ENCODE measurements around the gene PLAGL2.
"Not testable (repeated sequence)": the region's sequence is repeated elsewhere in the genome, so short reads cannot be mapped to it uniquely, and the experiment has no call there.

The PLAGL2 gene

DNA sequence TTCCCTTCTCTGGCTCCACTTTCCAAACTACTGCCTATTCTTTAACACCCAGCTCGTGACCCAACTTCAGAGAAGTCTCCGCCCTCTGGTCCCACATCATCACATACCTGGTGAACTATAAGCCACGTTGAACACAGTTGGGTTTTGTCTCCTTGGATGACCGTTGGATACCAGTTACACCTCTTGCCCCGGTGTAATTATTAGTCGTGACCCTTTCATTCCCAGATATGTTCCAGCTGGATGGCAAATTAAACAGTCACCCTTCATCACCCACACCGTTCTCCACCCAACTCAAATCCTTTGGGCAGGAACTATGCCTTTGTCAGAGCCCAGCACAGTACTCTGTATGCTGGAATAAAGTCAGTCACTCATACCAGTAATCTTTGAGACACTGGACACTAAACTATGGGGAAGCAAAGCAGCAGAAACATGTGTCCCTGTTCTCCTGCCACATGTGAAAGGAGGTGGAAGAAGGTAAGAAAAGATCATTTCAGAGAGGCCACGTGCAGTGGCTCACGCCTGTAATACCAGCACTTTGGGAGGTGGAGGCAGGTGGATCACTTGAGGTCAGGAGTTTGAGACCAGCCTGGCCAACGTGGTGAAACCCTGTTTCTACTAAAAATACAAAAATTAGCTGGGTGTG lies 22.5 kb downstream of the PLAGL2 start:
- no peak for DNase-seq

DNA sequence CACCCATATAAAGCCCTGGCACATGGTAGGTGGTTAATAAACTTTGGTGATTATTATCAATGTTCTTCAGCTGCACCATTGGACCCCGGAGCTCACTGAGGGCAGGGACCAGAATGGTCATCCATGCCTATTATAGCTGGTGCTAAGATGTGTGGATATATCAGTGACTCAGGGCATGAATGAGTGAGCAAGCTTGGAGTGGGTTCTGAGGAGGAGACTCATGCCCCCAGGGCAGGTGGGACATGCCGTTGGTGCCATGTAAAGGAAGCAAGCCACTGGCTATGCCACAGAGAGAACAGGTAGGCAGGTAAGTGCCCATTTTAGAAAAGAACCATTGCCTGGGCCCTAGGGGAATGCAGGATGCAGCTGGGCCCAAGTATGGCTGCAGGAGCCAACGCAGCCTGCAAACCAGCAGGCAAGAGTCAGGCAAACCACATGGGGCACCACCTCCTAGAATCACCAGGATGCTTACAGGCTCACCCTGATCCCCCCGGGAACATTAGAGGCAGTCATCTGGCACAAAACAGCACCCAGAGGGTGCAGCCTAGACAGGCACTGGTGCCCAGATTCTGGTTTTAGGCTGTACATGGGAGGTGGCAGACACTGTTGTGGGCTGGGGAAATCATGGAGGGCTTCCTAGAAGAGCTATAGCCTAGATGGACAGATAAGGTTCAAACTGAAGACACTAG lies 23.5 kb downstream of the PLAGL2 start:
- no peak for DNase-seq

DNA sequence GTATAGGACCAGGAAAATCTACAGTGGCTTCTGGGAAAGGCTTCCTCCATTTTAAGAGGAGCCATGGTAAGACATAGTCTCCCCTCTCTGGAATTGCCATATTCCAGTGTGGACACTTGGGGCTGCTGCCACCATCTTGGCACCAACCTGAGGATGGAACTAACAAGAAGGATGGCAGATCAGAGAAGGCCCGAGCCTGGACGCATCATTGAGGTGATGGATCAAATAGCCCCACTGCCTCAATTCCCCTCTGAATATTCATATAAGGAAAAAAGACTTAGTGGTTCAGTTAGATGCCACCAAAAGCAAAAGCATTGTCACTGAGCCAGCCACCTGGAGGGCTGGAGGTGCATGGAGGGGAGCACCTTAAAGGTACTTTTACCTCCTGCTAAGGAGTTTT lies 25.9 kb downstream of the PLAGL2 start:
- no peak for DNase-seq

DNA sequence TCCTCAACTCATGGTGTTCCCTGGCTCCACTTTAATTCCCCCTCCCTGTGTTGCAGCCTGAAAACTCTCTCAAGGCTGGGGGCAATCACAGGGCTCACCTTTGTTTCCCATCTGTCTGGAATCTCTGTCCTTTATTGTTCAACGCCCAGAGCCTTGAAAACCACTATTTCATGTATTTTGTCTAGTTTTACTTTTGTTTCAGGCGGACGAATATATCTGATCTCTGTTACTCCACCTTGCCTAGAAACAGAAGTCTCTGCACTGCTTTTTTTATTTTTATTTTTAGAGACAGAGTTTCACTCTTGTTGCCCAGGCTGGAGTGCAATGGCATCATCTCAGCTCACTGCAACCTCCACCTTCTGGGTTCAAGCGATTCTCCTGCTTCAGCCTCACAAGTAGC lies 27.6 kb downstream of the PLAGL2 start:
- DNase-seq = no peak

DNA sequence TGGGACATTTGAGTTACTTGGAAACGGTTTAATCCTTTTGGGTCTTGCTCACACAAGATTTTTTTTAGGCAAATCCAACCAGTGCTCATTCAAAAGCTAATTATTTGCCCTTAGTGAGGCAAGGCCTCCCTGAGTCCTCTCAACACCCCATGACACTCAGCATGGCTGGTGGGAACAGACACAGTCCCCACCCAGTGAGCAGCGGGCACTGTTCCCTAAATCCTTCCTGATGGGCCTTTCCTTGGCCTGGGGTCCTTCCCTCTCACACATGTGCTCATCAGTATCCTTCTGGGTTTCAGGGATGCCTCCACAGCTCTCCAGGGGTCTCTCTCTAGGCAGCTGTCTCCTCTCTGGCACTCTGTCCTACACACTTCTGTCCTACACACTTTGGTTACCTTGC lies 28.0 kb downstream of the PLAGL2 start:
- no peak for DNase-seq

DNA sequence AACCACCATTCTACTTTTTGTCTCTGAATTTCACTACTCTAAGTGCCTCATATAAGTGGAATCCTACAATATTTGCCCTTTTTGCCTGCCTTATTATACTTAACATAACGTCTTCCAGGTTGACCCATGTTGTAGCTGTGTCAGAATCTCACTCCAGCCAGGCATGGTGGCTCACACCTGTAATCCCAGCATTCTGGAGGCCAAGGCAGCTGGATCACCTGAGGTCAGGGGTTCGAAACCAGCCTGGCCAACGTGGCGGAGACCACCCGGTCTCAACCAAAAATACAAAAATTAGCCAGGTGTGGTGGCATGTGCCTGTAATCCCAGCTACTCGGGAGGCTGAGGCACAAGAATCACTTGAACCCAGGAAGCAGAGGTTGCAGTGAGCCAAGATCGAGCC lies 29.8 kb downstream of the PLAGL2 start:
- not testable (repeated sequence) for DNase-seq

DNA sequence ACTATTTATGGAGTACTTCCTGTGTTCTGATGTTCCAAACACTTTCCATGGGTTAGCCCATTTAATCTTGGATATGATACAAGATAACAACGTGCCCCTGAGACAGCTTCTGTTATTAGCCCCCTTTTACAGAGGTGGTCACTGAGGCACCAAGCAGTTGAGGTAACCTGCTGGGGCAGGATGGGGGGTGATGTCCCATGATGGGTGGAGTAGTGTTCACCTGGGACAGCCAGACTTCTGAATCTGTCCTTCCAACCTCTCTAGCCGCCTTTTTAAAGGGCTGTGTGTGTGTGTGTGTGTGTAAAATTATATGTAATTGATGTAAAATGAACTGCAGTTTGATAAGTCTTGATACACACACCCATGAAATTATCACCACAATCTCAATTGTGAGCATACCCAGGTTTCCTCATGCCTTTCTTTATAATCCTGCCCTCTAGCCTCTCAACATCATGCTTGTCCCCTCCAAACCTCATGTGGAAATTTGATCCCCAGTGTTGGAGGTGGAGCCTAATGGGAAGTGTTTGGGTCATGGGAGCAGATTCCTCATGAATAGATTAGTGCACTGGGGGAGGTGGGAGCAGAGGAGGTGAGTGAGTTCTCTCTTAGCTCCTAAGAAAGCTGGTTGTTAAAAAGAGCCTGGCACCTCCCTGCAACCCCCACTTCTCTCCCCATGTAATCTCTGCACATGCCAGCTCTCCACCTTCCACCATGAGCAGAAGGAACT lies 39.2 kb downstream of the PLAGL2 start:
- DNase-seq = no peak

DNA sequence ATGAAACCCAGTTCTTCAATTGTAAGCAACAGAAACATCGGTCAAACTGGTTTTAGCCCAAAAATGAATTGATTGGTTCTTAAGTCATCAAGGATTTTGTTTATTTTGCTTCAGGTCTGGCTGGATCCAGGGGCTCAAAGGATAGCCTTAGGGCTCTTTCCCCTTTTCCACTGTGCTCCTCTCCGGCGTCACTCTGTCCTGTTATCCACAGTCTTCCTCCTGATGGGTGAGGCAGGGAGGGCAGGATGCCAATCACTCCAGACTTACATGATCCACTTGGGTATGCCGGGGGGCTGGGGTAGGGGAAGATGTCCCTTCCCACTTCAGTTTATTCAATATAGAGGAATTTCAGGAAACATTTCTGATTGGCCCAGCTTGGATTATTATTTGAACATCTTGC lies 40.0 kb downstream of the PLAGL2 start:
- DNase-seq = no peak

DNA sequence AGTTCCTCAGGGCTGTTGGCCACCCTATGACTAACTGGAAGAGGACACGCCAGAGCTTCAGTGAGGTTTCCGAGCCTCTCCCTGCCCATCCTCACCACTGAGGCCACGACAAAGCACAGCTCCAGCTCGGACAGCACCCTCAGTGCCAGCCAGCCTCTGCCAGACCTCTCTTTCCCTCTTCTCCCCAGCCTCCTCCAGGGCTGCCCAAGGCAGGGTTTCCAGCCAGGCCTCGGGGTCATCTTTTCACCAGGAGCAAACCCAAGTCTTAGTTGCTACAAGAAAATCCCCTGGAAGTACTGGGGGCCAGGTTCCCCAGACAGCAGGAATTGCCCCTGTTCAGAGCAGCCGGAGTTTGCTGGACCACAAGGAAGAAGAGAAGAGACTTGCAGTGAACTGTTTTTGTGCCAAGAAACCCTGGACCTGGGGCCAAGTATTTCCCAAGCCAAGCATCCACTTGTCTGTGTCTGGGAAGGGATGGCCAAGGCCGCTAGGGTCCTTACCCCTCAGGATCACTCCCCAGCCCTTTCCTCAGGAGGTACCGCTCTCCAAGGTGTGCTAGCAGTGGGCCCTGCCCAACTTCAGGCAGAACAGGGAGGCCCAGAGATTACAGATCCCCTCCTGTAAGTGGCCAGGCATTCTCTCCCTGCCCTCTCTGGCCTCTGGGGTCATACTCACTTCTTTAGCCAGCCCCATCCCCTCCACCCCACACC lies 41.6 kb downstream of the PLAGL2 start:
- DNase-seq = no peak

DNA sequence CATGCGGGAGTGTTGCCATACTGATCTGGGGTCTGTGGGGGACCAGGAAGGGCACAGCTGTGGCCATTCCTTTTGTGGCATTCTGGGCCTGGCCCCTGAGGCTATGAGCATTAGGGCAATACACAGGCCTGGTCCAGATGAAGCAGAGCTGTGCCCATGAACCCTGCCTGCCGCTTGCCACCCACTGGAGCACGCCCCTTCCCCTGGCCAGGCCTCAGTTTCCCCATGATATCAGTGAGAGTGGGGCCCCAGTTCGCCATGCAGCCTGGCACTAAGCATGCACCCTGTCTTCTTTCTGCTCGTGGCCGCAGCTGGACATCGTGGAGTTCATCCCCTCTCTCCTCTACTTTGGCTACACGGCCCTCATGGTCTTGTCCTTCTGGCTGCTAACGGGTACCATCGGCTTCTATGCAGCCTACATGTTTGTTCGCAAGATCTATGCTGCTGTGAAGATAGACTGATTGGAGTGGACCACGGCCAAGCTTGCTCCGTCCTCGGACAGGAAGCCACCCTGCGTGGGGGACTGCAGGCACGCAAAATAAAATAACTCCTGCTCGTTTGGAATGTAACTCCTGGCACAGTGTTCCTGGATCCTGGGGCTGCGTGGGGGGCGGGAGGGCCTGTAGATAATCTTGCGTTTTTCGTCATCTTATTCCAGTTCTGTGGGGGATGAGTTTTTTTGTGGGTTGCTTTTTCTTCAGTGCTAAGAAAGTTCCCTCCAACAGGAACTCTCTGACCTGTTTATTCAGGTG lies 42.4 kb downstream of the PLAGL2 start:
- no peak for DNase-seq

DNA sequence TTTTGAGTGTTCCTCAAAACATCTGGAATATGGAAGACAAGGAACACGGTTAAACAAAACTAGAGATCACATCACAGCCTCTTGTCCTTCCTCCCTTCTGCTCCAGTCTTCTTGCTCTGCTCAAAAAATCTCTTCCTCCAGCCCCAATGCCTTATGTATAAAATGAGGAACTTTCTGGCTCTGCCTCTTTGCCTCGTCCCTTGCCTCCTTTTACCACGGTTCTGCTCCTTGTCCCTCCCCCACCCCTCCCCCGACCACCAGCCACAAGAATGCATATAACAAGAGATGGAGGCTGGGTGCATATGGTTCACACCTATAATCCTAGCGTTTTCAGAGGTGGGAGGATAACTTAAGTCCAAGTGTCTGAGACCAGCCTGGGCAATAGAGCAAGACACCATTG lies 43.6 kb downstream of the PLAGL2 start:
- no peak for DNase-seq

DNA sequence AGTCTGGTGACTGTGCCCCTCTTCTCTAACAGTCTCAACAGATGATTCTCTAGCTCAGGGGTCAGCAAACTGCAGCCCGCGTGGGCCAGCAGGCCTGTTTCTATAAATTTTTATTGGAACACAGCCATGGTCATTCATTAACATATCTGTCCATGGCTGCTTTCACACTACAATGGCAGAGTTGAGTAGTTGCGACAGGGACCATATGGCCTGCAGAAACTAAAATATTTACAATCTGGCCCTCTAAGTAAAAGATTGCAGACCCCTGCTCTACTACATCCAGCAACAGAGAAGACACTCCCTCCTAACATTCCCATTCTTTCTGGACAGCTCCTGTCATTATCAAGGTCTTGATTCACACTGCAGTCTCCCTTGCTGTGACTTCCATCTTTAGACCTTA lies 45.2 kb downstream of the PLAGL2 start:
- no peak for DNase-seq

DNA sequence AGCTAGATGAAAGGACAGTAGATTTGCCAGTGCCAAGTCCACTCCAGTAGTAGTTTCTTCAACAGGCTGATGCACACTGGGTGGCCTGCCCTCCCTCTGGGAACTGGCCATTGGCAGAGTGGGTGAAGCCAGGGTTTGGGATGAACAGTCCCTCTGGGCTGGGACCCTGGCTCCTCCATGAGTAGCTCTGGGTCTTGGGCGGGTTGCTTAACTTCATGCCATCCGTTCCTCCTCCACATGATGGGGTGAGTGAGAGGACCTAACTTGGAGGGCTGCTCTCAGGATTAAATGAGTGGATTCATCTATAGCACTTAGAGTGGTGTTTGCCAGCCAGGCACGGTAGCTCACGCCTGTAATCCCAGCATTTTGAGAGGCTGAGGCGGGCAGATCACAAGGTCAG lies 47.2 kb downstream of the PLAGL2 start:
- DNase-seq = no peak

DNA sequence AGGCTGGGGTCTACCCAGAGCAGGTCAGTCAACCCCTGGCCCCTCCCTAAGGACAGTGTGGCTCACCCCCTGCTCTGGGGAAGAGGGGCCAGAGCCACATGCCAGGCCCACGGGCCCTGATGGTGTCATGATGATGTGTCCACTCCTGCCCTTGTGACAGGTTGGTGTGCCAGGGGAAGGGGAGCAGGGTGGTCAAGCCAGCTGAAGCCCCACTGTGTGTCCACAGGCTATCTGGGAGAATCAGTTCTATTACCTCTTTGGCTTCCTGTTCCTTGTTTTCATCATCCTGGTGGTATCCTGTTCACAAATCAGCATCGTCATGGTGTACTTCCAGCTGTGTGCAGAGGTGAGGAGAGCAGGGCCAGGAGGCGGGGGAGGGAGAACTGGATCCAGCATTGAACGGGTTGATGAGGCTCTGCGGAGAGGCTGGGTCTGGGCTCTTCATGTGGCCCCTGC lies 47.7 kb downstream of the PLAGL2 start:
- no peak for DNase-seq

DNA sequence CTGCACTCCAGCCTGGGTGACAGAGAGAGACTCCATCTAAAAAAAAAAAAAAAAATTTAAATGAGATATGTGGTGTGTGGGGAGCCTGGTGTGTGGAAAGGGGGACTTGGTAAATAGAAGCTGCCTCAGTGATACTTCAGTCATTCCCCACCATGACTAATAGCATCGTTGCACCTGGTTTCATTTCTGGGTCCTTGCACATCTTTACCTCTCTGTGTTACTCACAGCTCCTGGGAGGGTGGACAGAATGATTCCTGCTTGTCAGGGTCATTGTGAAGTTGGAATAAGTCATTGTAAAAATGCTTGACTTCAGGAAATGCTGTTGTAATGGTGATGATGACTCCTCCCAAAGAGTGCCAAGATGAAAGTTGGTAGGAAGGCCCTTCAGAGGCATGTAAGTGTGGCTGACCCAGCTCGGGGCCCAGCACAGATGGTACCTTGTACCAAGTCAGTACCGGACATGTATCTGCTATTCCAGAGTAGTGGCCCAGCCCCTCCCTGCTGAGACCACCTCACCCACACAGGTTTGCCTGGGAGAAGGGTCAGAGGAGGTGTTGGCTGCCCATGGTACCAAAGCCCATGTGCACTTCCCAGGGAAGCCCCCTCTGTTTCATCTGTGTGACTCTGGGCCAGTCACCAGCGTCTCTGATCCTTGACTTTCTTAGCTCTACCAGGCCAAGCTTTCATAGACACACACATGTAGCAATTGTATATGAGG lies 48.4 kb downstream of the PLAGL2 start:
- DNase-seq = no peak

DNA sequence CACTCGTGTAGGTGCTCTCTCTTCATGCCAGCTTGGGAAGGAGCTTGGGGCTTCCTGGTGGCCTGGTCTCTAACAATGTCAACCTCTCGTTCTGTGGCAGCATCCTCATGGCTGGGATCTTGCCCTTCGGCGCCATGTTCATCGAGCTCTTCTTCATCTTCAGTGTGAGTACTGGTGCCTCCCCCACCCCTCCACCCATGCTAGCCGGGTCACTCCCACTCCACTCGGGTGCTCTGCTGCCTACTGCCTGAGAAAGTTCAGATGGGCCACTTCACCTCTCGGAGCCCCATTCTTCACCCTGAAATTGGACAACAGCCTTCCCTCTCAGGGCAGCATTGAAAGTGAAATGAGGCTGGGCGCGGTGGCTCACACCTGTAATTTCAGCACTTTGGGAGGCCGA lies 49.2 kb downstream of the PLAGL2 start:
- DNase-seq = no peak

DNA sequence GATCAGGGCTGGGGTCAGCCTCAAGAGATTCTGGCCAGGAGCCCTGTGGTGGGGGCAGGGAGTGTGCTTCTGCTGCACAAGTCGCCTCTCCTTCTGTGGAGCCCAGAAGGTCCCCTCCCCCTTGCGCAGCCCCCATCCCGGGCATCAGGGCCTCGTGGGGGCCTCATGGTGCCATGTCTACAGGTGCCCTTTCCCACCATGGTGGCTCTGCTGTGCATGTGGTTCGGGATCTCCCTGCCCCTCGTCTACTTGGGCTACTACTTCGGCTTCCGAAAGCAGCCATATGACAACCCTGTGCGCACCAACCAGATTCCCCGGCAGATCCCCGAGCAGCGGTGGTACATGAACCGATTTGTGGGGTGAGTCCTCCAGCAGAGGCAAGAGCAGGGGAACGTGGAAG lies 49.9 kb downstream of the PLAGL2 start:
- DNase-seq = no peak

DNA sequence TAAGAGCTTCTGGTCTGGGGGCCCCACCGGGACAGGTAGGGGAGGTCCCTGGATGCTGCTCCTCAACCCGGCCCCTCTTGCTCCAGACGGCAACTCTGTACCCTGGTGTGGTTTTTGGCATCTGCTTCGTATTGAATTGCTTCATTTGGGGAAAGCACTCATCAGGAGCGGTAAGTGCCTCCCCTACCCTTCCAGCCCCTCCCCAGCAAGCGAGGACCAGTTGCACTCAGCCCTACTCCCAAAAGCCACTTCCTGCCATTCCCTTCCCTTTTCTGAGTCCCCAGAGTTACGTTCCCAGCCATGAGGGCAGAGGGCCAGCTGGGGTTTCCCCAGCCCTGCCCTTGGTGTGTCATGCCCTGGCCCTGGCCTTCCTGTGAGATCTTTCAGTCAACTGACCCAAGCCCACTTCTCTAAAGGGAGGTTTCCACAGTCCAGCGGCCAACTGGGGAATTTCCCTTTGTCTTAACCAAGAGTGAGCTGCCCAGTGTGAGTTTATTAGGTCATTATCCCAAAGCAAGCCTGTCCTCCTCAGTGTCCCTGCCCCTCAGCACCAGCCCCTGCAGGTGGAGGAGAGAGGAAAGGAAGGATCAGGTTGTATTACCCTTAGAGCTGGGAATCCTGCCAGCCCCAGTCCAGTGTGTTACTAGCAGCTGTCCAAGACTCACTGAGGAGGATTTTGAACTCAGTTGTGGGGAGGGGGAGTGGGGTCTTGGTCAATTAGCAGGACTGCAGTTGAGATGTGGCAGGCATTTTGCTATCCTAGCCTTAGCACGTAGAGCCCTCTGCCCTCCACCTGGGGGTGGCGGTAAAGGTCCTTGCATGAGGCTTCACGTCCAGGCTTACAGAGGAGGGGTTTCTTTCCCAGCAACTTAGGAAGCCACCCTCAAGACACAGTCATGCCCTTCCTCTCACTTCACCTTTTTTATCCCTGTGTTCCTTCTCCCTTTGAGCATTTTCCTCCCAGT lies 52.2 kb downstream of the PLAGL2 start:
- DNase-seq = peak in 44 of 56 donors; percentile 9 to 69 (median 34)

DNA sequence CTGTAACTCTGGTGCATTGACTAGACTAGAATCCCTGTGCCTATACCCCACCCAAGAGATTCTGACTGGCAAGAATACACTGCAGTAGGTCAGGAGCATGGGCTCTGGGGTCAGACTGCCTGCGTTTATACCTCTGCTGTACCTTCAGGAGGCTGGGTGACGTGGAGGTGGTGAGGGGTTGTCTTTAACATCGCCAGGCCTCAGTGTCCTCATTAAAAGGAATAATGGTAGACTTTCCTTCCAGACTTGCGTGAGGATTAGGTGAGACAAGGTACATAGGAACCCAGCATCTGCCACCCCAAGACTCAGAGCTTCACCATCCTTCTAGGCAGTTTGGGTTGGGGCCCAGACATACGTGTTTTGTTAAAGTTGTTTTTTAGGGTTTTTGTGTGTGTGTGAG lies 53.8 kb downstream of the PLAGL2 start:
- no peak for DNase-seq

Measured in amygdala (tissue), 56 donors.